Ishikawa (cell line): ENCODE results near the gene MLC1.

Experiments used
- CEBPB ChIP-seq: IDR thresholded peaks from 2 replicates; pipeline ENCODE4 v1.6.1; 2012
- CREB1 ChIP-seq: IDR thresholded peaks from 2 replicates; pipeline ENCODE4 v1.6.1; 2012; ENCODE audit warnings: low read depth
- EGR1 ChIP-seq: IDR thresholded peaks from 2 replicates; pipeline ENCODE4 v1.6.1; 2012
- EP300 ChIP-seq: IDR thresholded peaks from 2 replicates; pipeline ENCODE4 v1.6.1; 2012; ENCODE audit warnings: borderline replicate concordance
- FOXM1 ChIP-seq: IDR thresholded peaks from 2 replicates; pipeline ENCODE4 v1.6.1; 2012; ENCODE audit warnings: low read depth, borderline replicate concordance
- NFIC ChIP-seq: IDR thresholded peaks from 2 replicates; pipeline ENCODE4 v1.6.1; 2012
- RAD21 ChIP-seq: IDR thresholded peaks from 2 replicates; pipeline ENCODE4 v1.6.1; 2012; ENCODE audit warnings: low read depth
- TAF1 ChIP-seq: IDR thresholded peaks from 2 replicates; pipeline ENCODE4 v1.6.1; 2012; ENCODE audit warnings: low read depth, mild to moderate bottlenecking
- TCF12 ChIP-seq: IDR thresholded peaks from 2 replicates; pipeline ENCODE4 v1.6.1; 2012; ENCODE audit warnings: low read depth
- TEAD4 ChIP-seq: IDR thresholded peaks from 2 replicates; pipeline ENCODE4 v1.6.1; 2012
- YY1 ChIP-seq: IDR thresholded peaks from 2 replicates; pipeline ENCODE4 v1.6.1; 2012; ENCODE audit warnings: low read depth
- ZBTB7A ChIP-seq: IDR thresholded peaks from 2 replicates; pipeline ENCODE4 v1.6.1; 2012; ENCODE audit warnings: low read depth
- TF ChIP-seq, protein P1 (sequence below): IDR thresholded peaks from 2 replicates; pipeline ENCODE4 v1.6.1; 2012; ENCODE audit warnings: low read depth, mild to moderate bottlenecking
- TF ChIP-seq, protein P2 (sequence below): IDR thresholded peaks from 2 replicates; pipeline ENCODE4 v1.6.1; 2012
- TF ChIP-seq, protein P3 (sequence below): IDR thresholded peaks from 2 replicates; pipeline ENCODE4 v1.6.1; 2012

MLC1 gene

DNA sequence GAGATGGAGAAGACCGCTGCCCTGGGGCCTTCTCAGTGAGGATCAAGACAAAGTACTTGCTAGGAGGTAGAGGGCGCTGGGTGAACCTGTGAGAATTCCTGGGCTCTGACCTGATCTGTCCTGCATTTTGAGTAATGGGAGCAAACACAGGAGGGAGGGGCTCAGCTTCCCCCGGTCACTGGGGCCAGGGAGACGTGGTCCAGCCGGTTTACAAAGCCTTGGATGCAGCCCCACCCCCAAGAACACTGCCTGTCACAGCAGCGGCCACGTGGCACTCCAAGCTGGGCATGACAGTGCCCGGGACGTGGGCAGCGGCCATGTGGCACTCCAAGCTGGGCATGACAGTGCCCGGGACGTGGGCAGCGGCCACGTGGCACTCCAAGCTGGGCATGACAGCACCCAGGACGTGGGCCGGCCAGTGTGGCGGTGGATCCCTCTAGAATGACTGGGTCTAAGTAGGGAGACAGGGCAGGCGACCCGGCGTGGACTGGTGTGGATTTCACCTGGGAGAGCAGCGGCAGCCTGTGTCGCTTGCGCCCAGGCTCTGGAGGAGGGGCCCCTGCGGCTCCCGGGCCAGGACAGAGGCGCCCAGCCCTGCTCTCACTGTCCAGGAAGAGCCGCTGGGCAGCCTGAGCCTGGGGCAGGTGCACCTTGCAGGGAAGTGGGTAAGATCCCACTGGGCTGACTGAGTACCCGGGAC, 24.6 kb downstream of the MLC1 start:
- TF ChIP-seq YY1 (no peak), NFIC (no peak), CREB1 (no peak), RAD21 (no peak), ZBTB7A (no peak), TAF1 (no peak), EGR1 (no peak), TCF12 (no peak), TEAD4 (no peak), EP300 (no peak), CEBPB (no peak), FOXM1 (no peak)
- TF ChIP-seq, protein P1, sequence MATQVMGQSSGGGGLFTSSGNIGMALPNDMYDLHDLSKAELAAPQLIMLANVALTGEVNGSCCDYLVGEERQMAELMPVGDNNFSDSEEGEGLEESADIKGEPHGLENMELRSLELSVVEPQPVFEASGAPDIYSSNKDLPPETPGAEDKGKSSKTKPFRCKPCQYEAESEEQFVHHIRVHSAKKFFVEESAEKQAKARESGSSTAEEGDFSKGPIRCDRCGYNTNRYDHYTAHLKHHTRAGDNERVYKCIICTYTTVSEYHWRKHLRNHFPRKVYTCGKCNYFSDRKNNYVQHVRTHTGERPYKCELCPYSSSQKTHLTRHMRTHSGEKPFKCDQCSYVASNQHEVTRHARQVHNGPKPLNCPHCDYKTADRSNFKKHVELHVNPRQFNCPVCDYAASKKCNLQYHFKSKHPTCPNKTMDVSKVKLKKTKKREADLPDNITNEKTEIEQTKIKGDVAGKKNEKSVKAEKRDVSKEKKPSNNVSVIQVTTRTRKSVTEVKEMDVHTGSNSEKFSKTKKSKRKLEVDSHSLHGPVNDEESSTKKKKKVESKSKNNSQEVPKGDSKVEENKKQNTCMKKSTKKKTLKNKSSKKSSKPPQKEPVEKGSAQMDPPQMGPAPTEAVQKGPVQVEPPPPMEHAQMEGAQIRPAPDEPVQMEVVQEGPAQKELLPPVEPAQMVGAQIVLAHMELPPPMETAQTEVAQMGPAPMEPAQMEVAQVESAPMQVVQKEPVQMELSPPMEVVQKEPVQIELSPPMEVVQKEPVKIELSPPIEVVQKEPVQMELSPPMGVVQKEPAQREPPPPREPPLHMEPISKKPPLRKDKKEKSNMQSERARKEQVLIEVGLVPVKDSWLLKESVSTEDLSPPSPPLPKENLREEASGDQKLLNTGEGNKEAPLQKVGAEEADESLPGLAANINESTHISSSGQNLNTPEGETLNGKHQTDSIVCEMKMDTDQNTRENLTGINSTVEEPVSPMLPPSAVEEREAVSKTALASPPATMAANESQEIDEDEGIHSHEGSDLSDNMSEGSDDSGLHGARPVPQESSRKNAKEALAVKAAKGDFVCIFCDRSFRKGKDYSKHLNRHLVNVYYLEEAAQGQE, result no peak
- TF ChIP-seq, protein P2, sequence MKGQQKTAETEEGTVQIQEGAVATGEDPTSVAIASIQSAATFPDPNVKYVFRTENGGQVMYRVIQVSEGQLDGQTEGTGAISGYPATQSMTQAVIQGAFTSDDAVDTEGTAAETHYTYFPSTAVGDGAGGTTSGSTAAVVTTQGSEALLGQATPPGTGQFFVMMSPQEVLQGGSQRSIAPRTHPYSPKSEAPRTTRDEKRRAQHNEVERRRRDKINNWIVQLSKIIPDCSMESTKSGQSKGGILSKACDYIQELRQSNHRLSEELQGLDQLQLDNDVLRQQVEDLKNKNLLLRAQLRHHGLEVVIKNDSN, result no peak
- TF ChIP-seq, protein P3, sequence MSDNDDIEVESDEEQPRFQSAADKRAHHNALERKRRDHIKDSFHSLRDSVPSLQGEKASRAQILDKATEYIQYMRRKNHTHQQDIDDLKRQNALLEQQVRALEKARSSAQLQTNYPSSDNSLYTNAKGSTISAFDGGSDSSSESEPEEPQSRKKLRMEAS, result no peak

DNA sequence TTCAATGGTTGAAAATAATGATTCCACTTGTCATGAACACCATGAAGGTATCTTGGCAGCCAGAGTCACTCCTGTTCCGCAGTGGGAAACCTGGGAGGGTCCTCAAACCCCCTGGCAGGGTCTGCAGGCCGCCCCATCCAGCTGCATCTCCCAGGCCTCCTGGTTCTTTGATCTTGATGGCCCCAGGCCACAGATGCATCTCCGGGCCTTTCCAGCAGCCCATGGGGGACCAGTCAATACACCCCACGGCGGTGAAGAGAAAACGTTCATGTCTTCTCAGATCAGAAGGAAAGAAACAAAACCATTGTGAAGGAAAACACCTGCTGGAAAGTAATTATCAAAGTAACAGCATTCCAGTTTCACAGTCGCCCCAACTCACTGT, 25.4 kb downstream of the MLC1 start:
- TF ChIP-seq YY1, result no peak
- TF ChIP-seq FOXM1, result no peak
- TF ChIP-seq, protein P3, result no peak
- TF ChIP-seq CREB1, result no peak
- TF ChIP-seq, protein P2, result no peak
- no peak for TF ChIP-seq RAD21
- no peak for TF ChIP-seq NFIC
- TF ChIP-seq EP300, result no peak
- TF ChIP-seq, protein P1, result no peak
- no peak for TF ChIP-seq EGR1
- TF ChIP-seq TCF12, result no peak
- no peak for TF ChIP-seq TAF1
- TF ChIP-seq CEBPB, result no peak
- no peak for TF ChIP-seq TEAD4
- no peak for TF ChIP-seq ZBTB7A

DNA sequence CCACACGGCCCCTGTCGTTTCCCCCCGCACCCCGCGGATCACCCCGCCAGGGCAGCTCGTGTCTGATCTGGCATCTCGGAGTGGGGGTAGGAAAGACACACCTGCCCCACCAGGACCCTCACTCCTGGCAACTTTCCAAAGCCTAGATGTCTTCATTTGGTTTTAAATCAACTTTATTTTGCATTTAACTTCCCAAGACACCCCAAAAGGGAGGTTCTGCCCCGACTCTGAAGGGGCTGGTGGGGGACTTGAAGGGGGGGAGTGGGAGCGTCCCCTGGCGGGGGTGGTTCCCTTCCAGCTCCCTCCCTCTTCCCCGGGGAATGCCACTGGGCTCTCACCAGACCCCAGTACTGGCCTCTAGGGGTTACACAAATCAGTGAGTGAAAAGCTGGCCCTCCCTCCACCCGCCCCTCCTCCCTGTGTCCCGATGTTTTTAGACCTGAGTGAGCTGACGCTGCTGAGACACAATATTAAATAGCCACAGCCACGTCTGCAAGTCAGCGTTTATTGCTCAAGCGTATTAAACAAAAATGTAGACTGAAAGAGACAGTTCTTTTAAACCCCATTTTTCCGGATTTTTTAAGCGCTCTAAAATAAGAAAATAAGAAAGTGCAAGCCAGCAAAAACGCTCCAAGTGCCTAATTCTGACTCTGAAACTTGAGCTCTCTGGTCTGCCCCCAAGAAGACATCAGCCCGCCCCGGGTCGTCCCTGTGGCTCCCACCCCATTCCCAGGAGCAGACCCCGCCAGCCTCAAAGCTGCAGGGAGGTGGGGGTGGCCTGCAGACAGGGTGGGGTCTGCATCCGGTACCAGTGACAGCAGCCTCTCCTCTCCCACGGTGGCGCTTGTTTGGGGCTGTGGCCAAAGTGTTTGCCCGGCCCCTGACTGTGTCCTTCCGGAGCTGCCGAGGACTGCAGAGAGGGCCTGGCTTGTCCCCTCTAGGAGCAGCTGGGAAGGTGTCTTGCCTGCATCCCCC, 26.0 kb downstream of the MLC1 start:
- TF ChIP-seq ZBTB7A, result 0 out of 2 replicates have a peak, but pooled peaks have one; percentile 38
- no peak for TF ChIP-seq NFIC
- TF ChIP-seq FOXM1, result no peak

DNA sequence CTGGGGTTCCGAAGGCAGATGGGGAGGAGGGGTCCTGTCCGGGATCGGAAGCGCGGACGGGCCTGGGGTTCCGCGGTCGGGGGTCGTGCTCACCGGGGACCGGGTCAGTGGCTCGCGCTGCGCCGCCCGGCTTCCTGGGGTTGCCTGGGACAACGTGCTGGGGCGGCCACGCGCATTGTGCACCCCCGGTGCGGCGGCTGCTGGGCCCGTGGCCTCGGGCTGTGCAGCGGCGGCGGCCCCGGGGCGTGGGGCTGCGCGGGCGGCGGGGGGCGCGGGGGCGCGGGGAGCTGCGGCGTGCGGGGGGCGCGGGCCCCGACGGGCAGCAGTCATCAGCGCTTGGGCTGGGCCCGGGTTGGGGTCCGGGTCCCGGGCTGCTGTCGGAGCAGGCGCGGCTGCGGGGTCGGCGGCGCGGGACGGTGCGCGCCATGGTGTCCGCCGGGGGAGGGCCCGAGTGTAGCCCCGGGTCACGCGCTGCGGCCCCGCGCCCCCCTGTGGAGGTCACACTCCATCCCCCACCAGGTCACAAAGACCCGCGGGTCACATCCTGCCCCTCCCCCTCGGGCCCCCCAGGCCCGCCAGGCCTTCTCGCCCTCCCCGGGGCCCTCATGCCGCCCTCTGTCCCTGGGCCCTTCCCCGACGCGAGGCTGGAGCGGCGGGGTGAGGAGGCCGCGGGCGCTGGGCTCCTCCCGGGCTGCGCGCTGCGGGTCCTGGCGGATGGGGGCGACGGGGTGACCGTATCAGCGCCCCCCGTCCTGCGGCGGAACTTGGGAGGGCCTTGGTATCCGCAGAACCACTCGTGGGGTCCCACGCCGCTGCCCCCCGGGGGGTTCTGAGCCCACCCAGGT, 26.9 kb downstream of the MLC1 start, which contains the start of gene TTLL8:
TSS of gene TTLL8 (minus strand) at position 238 of the 845 bp plus-strand sequence.
- TF ChIP-seq, protein P2, result no peak
- TF ChIP-seq YY1, result no peak
- no peak for TF ChIP-seq TAF1
- no peak for TF ChIP-seq CEBPB
- TF ChIP-seq ZBTB7A, result no peak
- TF ChIP-seq TEAD4, result no peak
- TF ChIP-seq FOXM1, result no peak
- no peak for TF ChIP-seq NFIC
